Sigmoid colon (tissue), 4 donors: ENCODE measurements around the gene LRRN4.

Experiments
- CTCF ChIP-seq, 4 experiments: fragments of 450-650 bp in 3 of 4; fragments of 200-600 bp in 1 of 4; IDR thresholded peaks; one replicate each; pipeline ENCODE4 v1.5.1; 2016 to 2019; ENCODE audit warnings: antibody characterized with exemption in 4 of 4, mild to moderate bottlenecking in 3 of 4, moderate library complexity in 2 of 4
- EP300 ChIP-seq, 4 donors: sonication (generic); formaldehyde crosslinking; IDR thresholded peaks; one replicate each; pipeline ENCODE4 v1.6.1; 2017; ENCODE audit warnings: antibody characterized with exemption in 4 of 4
- POLR2A ChIP-seq, 2 donors: fragments of 450-650 bp; IDR thresholded peaks; one replicate each; pipeline ENCODE4 v1.6.1; 2016; ENCODE audit warnings: antibody characterized with exemption in 2 of 2, mild to moderate bottlenecking in 2 of 2, moderate library complexity in 2 of 2
- POLR2AphosphoS5 ChIP-seq, 4 donors: sonication (generic); formaldehyde crosslinking; IDR thresholded peaks; one replicate each; pipeline ENCODE4 v1.6.1; 2017; ENCODE audit warnings: antibody characterized with exemption in 4 of 4

GRCh38 chr20:6086868-6087267, 33.0 kb upstream of the LRRN4 start:
- no peak for TF ChIP-seq POLR2A (IDR thresholded peaks at IDR 0.05)
- TF ChIP-seq CTCF (IDR thresholded peaks at IDR 0.05), result no peak
- TF ChIP-seq EP300 (IDR thresholded peaks at IDR 0.05), result no peak
- TF ChIP-seq POLR2AphosphoS5 (IDR thresholded peaks at IDR 0.05), result no peak
